Measurements from ENCODE around the gene LRRC75A. TPM values are rescaled to one million over a fixed set of nuclear protein-coding genes. Genes with fewer than 3 reads are reported as not detected.
A peak's percentile ranks its signal among the peaks of the same experiment; 100 is the strongest.

The LRRC75A gene
- total and polyA plus RNA-seq, 7 donors: 0.20 to 0.69 (median 0.30) TPM

GRCh38 chr17:16430650-16431049 is 61.3 kb downstream of the LRRC75A start:
- Histone ChIP-seq H3K9me3 (no peaks in the 10 kb centered on the region), H3K4me3 (no peak overlapping the region), H3K27ac (no peak overlapping the region), H3K36me3 (ENCODE audit: insufficient read depth in 1 of 2, low read depth in 1 of 2) (no peaks in the 10 kb centered on the region), H3K4me1 (no peaks in the 10 kb centered on the region), H3K27me3 (ENCODE audit: insufficient read depth in 3 of 3, low read length in 2 of 3) (no peaks in the 10 kb centered on the region)
- intact Hi-C loops (cut with DNase I): no loop called here
- no peak for ATAC-seq
- no peak for DNase-seq
- no peak for TF ChIP-seq CTCF (IDR thresholded peaks at IDR 0.05)
- 65 to 87% (median 67%) methylated on average over 6 of the region's 6 CpGs for WGBS, 3 donors

GRCh38 chr17:16429083-16429482 is 62.9 kb downstream of the LRRC75A start:
- no peak overlapping the region for H3K4me3 ChIP-seq
- H3K4me1 ChIP-seq: no peaks in the 10 kb centered on the region
- 94% methylated on average over 9 of the region's 9 CpGs for WGBS, 3 donors
- DNase-seq: no peak
- H3K27ac ChIP-seq: no peak overlapping the region
- H3K9me3 ChIP-seq: no peaks in the 10 kb centered on the region
- no peak for ATAC-seq
- intact Hi-C loops (cut with DNase I): no loop called here
- no peak for TF ChIP-seq CTCF (IDR thresholded peaks at IDR 0.05)
- H3K36me3 ChIP-seq (ENCODE audit: insufficient read depth in 1 of 2, low read depth in 1 of 2): no peaks in the 10 kb centered on the region
- no peaks in the 10 kb centered on the region for H3K27me3 ChIP-seq (ENCODE audit: insufficient read depth in 3 of 3, low read length in 2 of 3)

- peak; percentile 50 for TF ChIP-seq CTCF (IDR thresholded peaks at IDR 0.05)
- H3K4me1 ChIP-seq: no peaks in the 10 kb centered on the region
- no peak overlapping the region for H3K4me3 ChIP-seq
- 62 to 70% (median 66%) methylated on average over 15 of the region's 15 CpGs for WGBS, 3 donors
- ATAC-seq: peak; percentile 61 to 77 (median 70)
- no peak overlapping the region for H3K27ac ChIP-seq
- H3K36me3 ChIP-seq (ENCODE audit: insufficient read depth in 1 of 2, low read depth in 1 of 2): peaks cover 0 to 4% of the 10 kb centered on the region in 2 donors
- H3K9me3 ChIP-seq: no peaks in the 10 kb centered on the region
- peak; percentile 43 to 69 for DNase-seq
- H3K27me3 ChIP-seq (ENCODE audit: insufficient read depth in 3 of 3, low read length in 2 of 3): no peaks in the 10 kb centered on the region
- intact Hi-C loops (cut with DNase I): no loop called here
These were observed 63.7 kb downstream of the LRRC75A start for GRCh38 chr17:16428098-16428882.

GRCh38 chr17:16427020-16427419 is 65.0 kb downstream of the LRRC75A start:
- H3K36me3 ChIP-seq (ENCODE audit: insufficient read depth in 1 of 2, low read depth in 1 of 2): peaks cover 0 to 15% of the 10 kb centered on the region in 2 donors
- TF ChIP-seq CTCF (IDR thresholded peaks at IDR 0.05): no peak
- H3K27ac ChIP-seq: no peak overlapping the region
- no peaks in the 10 kb centered on the region for H3K9me3 ChIP-seq
- ATAC-seq (no peak), DNase-seq (no peak)
- H3K4me1 ChIP-seq: no peaks in the 10 kb centered on the region
- WGBS, 3 donors: 90 to 95% (median 94%) methylated on average over 3 of the region's 3 CpGs
- H3K27me3 ChIP-seq (ENCODE audit: insufficient read depth in 3 of 3, low read length in 2 of 3): no peaks in the 10 kb centered on the region
- intact Hi-C loops (cut with DNase I): no loop called here
- no peak overlapping the region for H3K4me3 ChIP-seq

Data from psoas muscle (tissue), 8 donors.